ENCODE data around the gene CANT1.

GRCh38 chr17:79039171-79039570 lies 29.6 kb upstream of the CANT1 start:
- TF ChIP-seq, protein P1, sequence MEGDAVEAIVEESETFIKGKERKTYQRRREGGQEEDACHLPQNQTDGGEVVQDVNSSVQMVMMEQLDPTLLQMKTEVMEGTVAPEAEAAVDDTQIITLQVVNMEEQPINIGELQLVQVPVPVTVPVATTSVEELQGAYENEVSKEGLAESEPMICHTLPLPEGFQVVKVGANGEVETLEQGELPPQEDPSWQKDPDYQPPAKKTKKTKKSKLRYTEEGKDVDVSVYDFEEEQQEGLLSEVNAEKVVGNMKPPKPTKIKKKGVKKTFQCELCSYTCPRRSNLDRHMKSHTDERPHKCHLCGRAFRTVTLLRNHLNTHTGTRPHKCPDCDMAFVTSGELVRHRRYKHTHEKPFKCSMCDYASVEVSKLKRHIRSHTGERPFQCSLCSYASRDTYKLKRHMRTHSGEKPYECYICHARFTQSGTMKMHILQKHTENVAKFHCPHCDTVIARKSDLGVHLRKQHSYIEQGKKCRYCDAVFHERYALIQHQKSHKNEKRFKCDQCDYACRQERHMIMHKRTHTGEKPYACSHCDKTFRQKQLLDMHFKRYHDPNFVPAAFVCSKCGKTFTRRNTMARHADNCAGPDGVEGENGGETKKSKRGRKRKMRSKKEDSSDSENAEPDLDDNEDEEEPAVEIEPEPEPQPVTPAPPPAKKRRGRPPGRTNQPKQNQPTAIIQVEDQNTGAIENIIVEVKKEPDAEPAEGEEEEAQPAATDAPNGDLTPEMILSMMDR (IDR thresholded peaks at IDR 0.05; ENCODE audit: poor library complexity), result no peak
- TF ChIP-seq EZH2 (IDR thresholded peaks at IDR 0.05; ENCODE audit: borderline replicate concordance) (no peak), EZH2phosphoT487 (IDR thresholded peaks at IDR 0.05; ENCODE audit: low read depth, severe bottlenecking, unreplicated experiment) (no peak)

Measured in hepatocyte (in vitro differentiated cells).